ENCODE measurements around the gene CELSR1. TPM values are rescaled to one million over a fixed set of nuclear protein-coding genes. Genes with fewer than 3 reads are reported as not detected.

Gene CELSR1
- total and polyA plus RNA-seq, 9 donors = 0.63 to 25.2 (median 2.9) TPM

- 39 to 45% (median 40%) methylated on average over 19 of the region's 19 CpGs for WGBS, 3 donors
- DNase-seq = peak in 1 of 5 donors; percentile 21
- intact Hi-C loops (cut with DNase I) = loop anchor here in 2 of 4 donors (10.0 kb wide), 1 partner anchor 167 kb away; the partner anchor contains the start of gene CELSR1 (in 2 of the 2)
Measured at GRCh38 chr22:46367707-46368191, 169.7 kb downstream of the CELSR1 start.

GRCh38 chr22:46366801-46367706 is 170.4 kb downstream of the CELSR1 start:
- Histone ChIP-seq H3K4me1 (ENCODE audit: insufficient read depth) (no peaks in the 10 kb centered on the region), H3K4me3 (no peak overlapping the region), H3K27ac (no peak overlapping the region), H3K36me3 (no peaks in the 10 kb centered on the region), H3K9me3 (no peaks in the 10 kb centered on the region), H3K27me3 (no peaks in the 10 kb centered on the region)
- intact Hi-C loops (cut with DNase I) = loop anchor here in 2 of 4 donors (10.0 kb wide), 1 partner anchor 168 kb away; the partner anchor contains the start of gene CELSR1 (in 2 of the 2)
- peak in 1 of 5 donors; percentile 14 for DNase-seq
- no peak for TF ChIP-seq EP300 (IDR thresholded peaks at IDR 0.05)
- TF ChIP-seq POLR2A (IDR thresholded peaks at IDR 0.05) = no peak
- TF ChIP-seq CTCF (IDR thresholded peaks at IDR 0.05) = no peak
- WGBS, 3 donors = 66 to 74% (median 68%) methylated on average over 38 to 45 of the region's 45 CpGs

More at GRCh38 chr22:46367707-46368191, 169.7 kb downstream of the CELSR1 start:
- H3K4me1 ChIP-seq (ENCODE audit: insufficient read depth) = no peaks in the 10 kb centered on the region
- TF ChIP-seq EP300 (IDR thresholded peaks at IDR 0.05) (no peak), CTCF (IDR thresholded peaks at IDR 0.05) (no peak), POLR2A (IDR thresholded peaks at IDR 0.05) (no peak)
- H3K4me3 ChIP-seq = no peak overlapping the region
- no peaks in the 10 kb centered on the region for H3K9me3 ChIP-seq
- no peak overlapping the region for H3K27ac ChIP-seq
- no peaks in the 10 kb centered on the region for H3K27me3 ChIP-seq
- no peaks in the 10 kb centered on the region for H3K36me3 ChIP-seq

GRCh38 chr22:46366327-46366731 is 171.1 kb downstream of the CELSR1 start:
- TF ChIP-seq EP300 (IDR thresholded peaks at IDR 0.05) (no peak), CTCF (IDR thresholded peaks at IDR 0.05) (no peak), POLR2A (IDR thresholded peaks at IDR 0.05) (no peak)
- Histone ChIP-seq H3K36me3 (no peaks in the 10 kb centered on the region), H3K27me3 (no peaks in the 10 kb centered on the region), H3K4me1 (ENCODE audit: insufficient read depth) (no peaks in the 10 kb centered on the region), H3K27ac (no peak overlapping the region), H3K9me3 (no peaks in the 10 kb centered on the region), H3K4me3 (no peak overlapping the region)
- no peak for DNase-seq
- intact Hi-C loops (cut with DNase I) = loop anchor here in 2 of 4 donors (10.0 kb wide), 1 partner anchor 168 kb away; the partner anchor contains the start of gene CELSR1 (in 2 of the 2)
- 75 to 87% (median 85%) methylated on average over 19 of the region's 19 CpGs for whole genome bisulfite sequencing, 3 donors

GRCh38 chr22:46365166-46365624 is 172.2 kb downstream of the CELSR1 start:
- no peak overlapping the region for H3K27ac ChIP-seq
- no peak overlapping the region for H3K4me3 ChIP-seq
- intact Hi-C loops (cut with DNase I) = loop anchor here in 2 of 4 donors (10.0 kb wide), 1 partner anchor 170 kb away; the partner anchor contains the start of gene CELSR1 (in 2 of the 2)
- no peak for DNase-seq
- H3K4me1 ChIP-seq (ENCODE audit: insufficient read depth) = no peaks in the 10 kb centered on the region
- no peaks in the 10 kb centered on the region for H3K36me3 ChIP-seq
- no peak for TF ChIP-seq CTCF (IDR thresholded peaks at IDR 0.05)
- no peak for TF ChIP-seq POLR2A (IDR thresholded peaks at IDR 0.05)
- TF ChIP-seq EP300 (IDR thresholded peaks at IDR 0.05) = no peak
- H3K27me3 ChIP-seq = no peaks in the 10 kb centered on the region
- no peaks in the 10 kb centered on the region for H3K9me3 ChIP-seq
- 83 to 90% (median 86%) methylated on average over 22 of the region's 22 CpGs for WGBS, 3 donors

Measured in ovary (tissue), 9 donors.